NCI-H2081 treated with DMSO at 0.1 percent for 48 hours (cell line): ENCODE measurements around the gene CACNA1A.

Source experiments
- DNase-seq: peaks from one replicate; lab custom pipeline; 2025; lab: John Stamatoyannopoulos, UW

CACNA1A gene

GRCh38 chr19:13493516-13494310 is 12.6 kb downstream of the CACNA1A start:
- no peak for DNase-seq

GRCh38 chr19:13492128-13492527 is 14.2 kb downstream of the CACNA1A start:
- DNase-seq: no peak

GRCh38 chr19:13487985-13488384 is 18.3 kb downstream of the CACNA1A start:
- DNase-seq: no peak

- no peak for DNase-seq
These were observed 22.1 kb downstream of the CACNA1A start for GRCh38 chr19:13484166-13484565.

- no peak for DNase-seq
These were observed 23.1 kb downstream of the CACNA1A start for GRCh38 chr19:13483215-13483614.

GRCh38 chr19:13478576-13478975 is 27.7 kb downstream of the CACNA1A start:
- DNase-seq: no peak

- no peak for DNase-seq
These were observed 30.2 kb downstream of the CACNA1A start for GRCh38 chr19:13476071-13476470.

- no peak for DNase-seq
These were observed 31.2 kb downstream of the CACNA1A start for GRCh38 chr19:13475044-13475443.

GRCh38 chr19:13466697-13467096 is 39.6 kb downstream of the CACNA1A start:
- DNase-seq: no peak

- DNase-seq: no peak
These were observed 43.0 kb downstream of the CACNA1A start for GRCh38 chr19:13463296-13463695.

GRCh38 chr19:13461536-13461935 is 44.7 kb downstream of the CACNA1A start:
- DNase-seq: no peak

GRCh38 chr19:13460045-13460444 is 46.2 kb downstream of the CACNA1A start:
- DNase-seq: no peak

GRCh38 chr19:13459351-13459750 is 46.9 kb downstream of the CACNA1A start:
- no peak for DNase-seq

- DNase-seq: no peak
These were observed 54.8 kb downstream of the CACNA1A start for GRCh38 chr19:13451434-13451995.

GRCh38 chr19:13447978-13448377 is 58.3 kb downstream of the CACNA1A start:
- DNase-seq: no peak

GRCh38 chr19:13441810-13442512 is 64.3 kb downstream of the CACNA1A start:
- no peak for DNase-seq

- DNase-seq: no peak
These were observed 68.2 kb downstream of the CACNA1A start for GRCh38 chr19:13437919-13438618.

GRCh38 chr19:13436352-13436751 is 69.9 kb downstream of the CACNA1A start:
- no peak for DNase-seq

GRCh38 chr19:13430790-13431582 is 75.3 kb downstream of the CACNA1A start:
- DNase-seq: no peak

GRCh38 chr19:13429563-13429962 is 76.7 kb downstream of the CACNA1A start:
- no peak for DNase-seq

- DNase-seq: no peak
These were observed 77.9 kb downstream of the CACNA1A start for GRCh38 chr19:13428352-13428751.
